Measurements from ENCODE around the gene SLC1A3. TPM values are rescaled to one million over a fixed set of nuclear protein-coding genes. Genes with fewer than 3 reads are reported as not detected.

Gene SLC1A3
- total and polyA plus RNA-seq, 2 experiments from 2014 or later = 9.1 to 18.1 TPM

GRCh38 chr5:36694351-36694750, 87.9 kb downstream of the SLC1A3 start:
- no peak overlapping the region for H3K4me3 ChIP-seq
- no peaks in the 10 kb centered on the region for H3K27me3 ChIP-seq
- TF ChIP-seq CTCF (IDR thresholded peaks at IDR 0.05; ENCODE audit: low read depth, low read length) = no peak
- no peaks in the 10 kb centered on the region for H3K36me3 ChIP-seq
- no peaks in the 10 kb centered on the region for H3K9me3 ChIP-seq (ENCODE audit: low read depth)
- H3K4me1 ChIP-seq (ENCODE audit: low read depth) = peaks cover 22% of the 10 kb centered on the region
- no peak overlapping the region for H3K27ac ChIP-seq
- DNase-seq (ENCODE audit: low read depth in 1 of 2, low spot score in 1 of 2) = no peak

GRCh38 chr5:36696059-36696673, 89.8 kb downstream of the SLC1A3 start:
- H3K4me1 ChIP-seq (ENCODE audit: low read depth) = peaks cover 39% of the 10 kb centered on the region
- DNase-seq (ENCODE audit: low read depth in 1 of 2, low spot score in 1 of 2) = peak; percentile 77
- H3K36me3 ChIP-seq = no peaks in the 10 kb centered on the region
- no peak overlapping the region for H3K4me3 ChIP-seq
- TF ChIP-seq CTCF (IDR thresholded peaks at IDR 0.05; ENCODE audit: low read depth, low read length) = peak; percentile 84
- no peaks in the 10 kb centered on the region for H3K9me3 ChIP-seq (ENCODE audit: low read depth)
- H3K27me3 ChIP-seq = no peaks in the 10 kb centered on the region
- no peak overlapping the region for H3K27ac ChIP-seq

- TF ChIP-seq CTCF (IDR thresholded peaks at IDR 0.05; ENCODE audit: low read depth, low read length) = no peak
- Histone ChIP-seq H3K27ac (no peak overlapping the region), H3K27me3 (no peaks in the 10 kb centered on the region), H3K4me1 (ENCODE audit: low read depth) (peaks cover 49% of the 10 kb centered on the region), H3K9me3 (ENCODE audit: low read depth) (no peaks in the 10 kb centered on the region), H3K4me3 (no peak overlapping the region), H3K36me3 (no peaks in the 10 kb centered on the region)
- no peak for DNase-seq (ENCODE audit: low read depth in 1 of 2, low spot score in 1 of 2)
Measured at GRCh38 chr5:36698031-36698430, 91.6 kb downstream of the SLC1A3 start.

GRCh38 chr5:36701085-36701698, 94.8 kb downstream of the SLC1A3 start:
- Histone ChIP-seq H3K4me1 (ENCODE audit: low read depth) (peaks cover 69% of the 10 kb centered on the region), H3K4me3 (no peak overlapping the region)
- TF ChIP-seq CTCF (IDR thresholded peaks at IDR 0.05; ENCODE audit: low read depth, low read length) = no peak

GRCh38 chr5:36703245-36703860, 96.9 kb downstream of the SLC1A3 start:
- H3K9me3 ChIP-seq (ENCODE audit: low read depth) = no peaks in the 10 kb centered on the region
- peak overlapping the region; percentile 98 for H3K27ac ChIP-seq
- H3K27me3 ChIP-seq = no peaks in the 10 kb centered on the region
- DNase-seq (ENCODE audit: low read depth in 1 of 2, low spot score in 1 of 2) = peak in 1 of 2 donors; percentile 88
- no peak overlapping the region for H3K4me3 ChIP-seq
- peaks cover 61% of the 10 kb centered on the region for H3K4me1 ChIP-seq (ENCODE audit: low read depth)
- H3K36me3 ChIP-seq = no peaks in the 10 kb centered on the region
- TF ChIP-seq CTCF (IDR thresholded peaks at IDR 0.05; ENCODE audit: low read depth, low read length) = no peak

More at GRCh38 chr5:36701085-36701698, 94.8 kb downstream of the SLC1A3 start:
- no peaks in the 10 kb centered on the region for H3K36me3 ChIP-seq
- DNase-seq (ENCODE audit: low read depth in 1 of 2, low spot score in 1 of 2) = peak; percentile 62 to 95
- H3K27me3 ChIP-seq = no peaks in the 10 kb centered on the region
- peak overlapping the region; percentile 98 for H3K27ac ChIP-seq
- no peaks in the 10 kb centered on the region for H3K9me3 ChIP-seq (ENCODE audit: low read depth)
